GM11168 (cell line): ENCODE results near the gene ATP11C.
"Not testable (repeated sequence)": the region's sequence is repeated elsewhere in the genome, so short reads cannot be mapped to it uniquely, and the experiment has no call there.

Experiments used
- in situ Hi-C: fragments of 300-500 bp; cut with MboI; formaldehyde crosslinking; loops from one replicate; pipeline ENCODE4 v1.12.0; 2022; ENCODE audit warnings: low sequenced_read_pairs; ENCODE audit not compliant: unreplicated experiment

Gene ATP11C

DNA sequence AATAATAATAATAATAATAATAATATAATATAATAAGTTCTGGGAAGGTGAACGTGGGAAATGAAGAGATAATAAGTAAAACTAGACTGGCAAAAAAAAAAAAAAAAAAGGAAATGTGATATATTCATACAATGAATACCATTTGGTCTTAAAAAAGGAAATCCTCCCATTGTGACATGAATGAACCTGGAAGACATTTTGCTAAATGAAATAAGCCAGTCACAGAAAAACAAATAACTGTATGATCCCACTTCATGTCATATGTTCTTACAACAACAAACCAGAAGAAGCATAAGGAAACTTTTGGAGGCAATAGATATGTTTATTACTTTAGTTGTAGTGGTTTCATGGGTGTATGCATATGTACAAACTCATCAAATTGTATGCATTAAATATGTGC, 63.1 kb downstream of the ATP11C start:
- in situ Hi-C loops, result no loop called here

DNA sequence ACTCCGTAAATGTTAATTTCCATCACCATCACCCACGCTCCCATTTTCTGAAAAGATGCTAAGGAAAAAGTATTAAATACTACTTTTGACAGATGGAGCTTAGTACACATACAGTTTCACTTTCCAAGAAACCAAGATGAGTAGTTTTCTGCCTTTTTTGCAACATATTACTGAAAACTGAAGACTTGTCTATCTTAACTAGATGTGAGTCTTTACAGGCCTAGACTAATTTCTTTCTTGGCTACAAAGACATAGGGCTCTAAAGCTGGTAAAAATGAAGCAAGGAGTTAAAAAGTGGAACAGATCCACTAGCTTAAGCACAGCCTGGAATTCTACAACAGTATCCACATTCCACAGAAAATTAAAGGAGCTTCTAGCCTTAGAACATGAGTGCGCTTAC, 68.2 kb downstream of the ATP11C start:
- in situ Hi-C loops, result no loop called here

GRCh38 chrX:139862208-139862607, 70.6 kb downstream of the ATP11C start:
- in situ Hi-C loops, result no loop called here

- in situ Hi-C loops, result not testable (repeated sequence)
Measured at GRCh38 chrX:139856826-139857225, 76.0 kb downstream of the ATP11C start.

DNA sequence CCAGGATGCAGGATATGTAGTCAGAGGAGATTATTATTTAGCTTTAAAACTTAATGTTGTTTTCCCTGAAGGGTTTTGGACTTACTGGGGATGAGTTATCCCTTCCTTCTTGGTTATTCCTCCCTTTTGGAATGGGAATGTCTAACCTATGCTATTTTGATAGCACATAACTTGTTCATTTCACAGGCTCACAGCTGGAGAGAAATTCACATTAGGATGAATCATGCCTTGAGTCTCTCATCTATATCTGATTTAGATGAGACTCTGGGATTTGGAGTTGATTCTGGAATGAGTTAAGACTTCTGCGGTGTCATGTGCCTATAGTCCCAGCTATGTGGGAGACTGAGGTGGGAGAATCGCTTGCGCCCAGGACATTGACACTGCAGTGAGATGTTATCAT, 81.1 kb downstream of the ATP11C start:
- in situ Hi-C loops, result no loop called here

DNA sequence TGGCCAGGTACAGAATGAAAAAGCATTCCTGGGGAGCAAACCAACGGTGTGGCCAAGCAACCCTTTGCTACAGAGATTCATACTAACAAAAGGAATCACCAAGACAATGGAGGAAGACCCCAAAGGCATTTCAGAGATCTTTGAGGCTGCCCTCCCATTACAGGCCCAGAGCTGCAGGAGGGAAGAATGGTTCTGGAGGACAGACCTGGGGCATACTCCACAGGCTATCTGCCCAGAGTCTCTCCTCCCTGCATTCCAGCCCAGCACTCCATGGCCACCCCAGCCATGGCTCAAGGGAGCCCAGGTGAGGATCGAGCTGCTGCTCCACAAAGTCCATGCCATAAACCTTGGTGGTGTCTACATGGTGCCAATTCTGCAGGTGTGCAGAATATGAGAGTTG, 81.9 kb downstream of the ATP11C start:
- in situ Hi-C loops, result no loop called here

DNA sequence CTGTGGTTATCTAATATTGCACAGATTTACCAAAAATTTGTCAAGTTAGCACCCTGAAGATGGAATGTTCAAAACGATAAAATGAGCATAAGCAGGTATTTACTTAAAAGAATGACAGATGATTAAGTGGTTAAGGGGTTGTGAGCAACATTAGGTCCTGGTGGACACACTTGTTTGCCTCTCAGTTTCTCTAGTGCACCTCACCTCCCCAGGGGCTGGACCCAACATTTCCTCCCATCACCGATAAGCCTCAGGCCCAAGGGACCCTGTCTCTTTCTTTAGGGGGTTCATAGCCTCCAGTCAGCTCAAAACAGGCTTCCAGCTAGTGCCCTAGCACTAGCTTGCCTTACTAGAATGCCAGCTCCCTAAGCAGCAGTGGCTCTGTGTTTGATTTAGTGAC, 88.0 kb downstream of the ATP11C start:
- in situ Hi-C loops, result no loop called here

- in situ Hi-C loops, result no loop called here
Measured at GRCh38 chrX:139844163-139844562, 88.7 kb downstream of the ATP11C start.

- in situ Hi-C loops, result no loop called here
Measured at GRCh38 chrX:139842326-139843185, 90.3 kb downstream of the ATP11C start.

GRCh38 chrX:139836335-139836734, 96.5 kb downstream of the ATP11C start:
- in situ Hi-C loops, result not testable (repeated sequence)

- in situ Hi-C loops, result no loop called here
Measured at GRCh38 chrX:139834879-139835278, 98.0 kb downstream of the ATP11C start.

DNA sequence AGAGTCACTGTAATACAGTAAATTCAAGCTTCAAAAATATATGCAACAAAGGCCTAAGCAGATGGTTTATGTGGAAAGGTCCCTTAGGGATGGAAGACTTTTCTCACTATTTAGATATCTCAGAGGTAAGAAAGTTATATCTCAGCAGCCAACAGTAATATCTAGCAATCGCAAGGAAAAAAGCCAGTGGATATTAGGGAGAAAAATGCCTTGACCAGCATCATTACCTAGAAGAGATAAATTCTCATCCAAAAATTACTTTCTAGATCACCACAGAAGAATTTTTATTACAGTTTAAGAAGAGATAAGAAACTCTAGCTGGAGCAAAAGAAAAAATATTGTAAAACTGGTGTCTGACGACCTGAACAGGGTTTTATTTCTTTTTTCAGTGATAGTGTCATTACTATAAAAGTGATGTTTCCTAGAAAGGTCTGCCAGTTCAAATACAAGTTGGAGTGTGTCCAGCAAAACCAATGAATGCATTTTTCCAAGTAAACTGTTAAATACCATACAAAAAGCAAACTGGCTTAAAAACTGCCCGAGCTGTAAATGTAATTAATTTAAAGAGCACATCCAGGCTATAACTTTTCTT, 100.0 kb downstream of the ATP11C start:
- in situ Hi-C loops, result no loop called here

- in situ Hi-C loops, result no loop called here
Measured at GRCh38 chrX:139831675-139832456, 101.0 kb downstream of the ATP11C start.

DNA sequence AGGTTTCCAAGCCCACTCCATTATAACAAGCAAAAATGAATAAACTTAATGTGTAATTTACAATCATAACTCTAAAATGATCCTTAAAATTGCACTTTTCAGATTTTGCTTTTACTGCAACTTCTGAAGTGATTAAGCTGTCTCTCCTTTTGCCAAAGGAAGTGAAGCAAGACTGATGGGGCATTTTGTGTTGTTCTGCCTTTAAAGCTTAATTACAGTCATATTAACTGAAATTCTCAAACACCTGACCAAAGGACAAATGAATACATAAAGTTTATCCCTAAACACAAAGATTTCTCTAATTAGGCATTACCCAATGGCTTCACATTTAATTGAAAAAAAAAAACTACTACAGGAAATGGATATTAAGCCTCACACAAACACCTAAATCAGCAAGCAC, 101.8 kb downstream of the ATP11C start:
- in situ Hi-C loops, result no loop called here

- in situ Hi-C loops, result no loop called here
Measured at GRCh38 chrX:139828830-139829229, 104.0 kb downstream of the ATP11C start.

DNA sequence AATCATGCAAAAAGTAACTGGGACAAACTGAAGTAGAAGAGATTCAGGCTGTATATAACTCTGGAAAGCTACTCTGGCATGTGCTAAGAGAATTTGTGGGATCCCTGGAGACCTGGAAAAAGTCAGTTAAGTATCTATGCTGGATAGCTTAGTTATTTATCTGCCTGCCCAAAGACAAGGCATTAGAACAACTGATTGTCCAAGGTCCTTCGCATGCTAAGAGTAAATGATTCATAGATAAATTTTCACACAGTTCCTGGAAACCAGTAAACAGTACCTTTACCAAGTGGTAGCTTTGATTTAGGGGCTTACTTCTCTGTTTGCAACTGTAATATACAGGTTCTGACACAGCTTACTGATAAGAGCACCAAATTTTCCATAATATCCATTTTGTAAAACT, 104.8 kb downstream of the ATP11C start:
- in situ Hi-C loops, result no loop called here

DNA sequence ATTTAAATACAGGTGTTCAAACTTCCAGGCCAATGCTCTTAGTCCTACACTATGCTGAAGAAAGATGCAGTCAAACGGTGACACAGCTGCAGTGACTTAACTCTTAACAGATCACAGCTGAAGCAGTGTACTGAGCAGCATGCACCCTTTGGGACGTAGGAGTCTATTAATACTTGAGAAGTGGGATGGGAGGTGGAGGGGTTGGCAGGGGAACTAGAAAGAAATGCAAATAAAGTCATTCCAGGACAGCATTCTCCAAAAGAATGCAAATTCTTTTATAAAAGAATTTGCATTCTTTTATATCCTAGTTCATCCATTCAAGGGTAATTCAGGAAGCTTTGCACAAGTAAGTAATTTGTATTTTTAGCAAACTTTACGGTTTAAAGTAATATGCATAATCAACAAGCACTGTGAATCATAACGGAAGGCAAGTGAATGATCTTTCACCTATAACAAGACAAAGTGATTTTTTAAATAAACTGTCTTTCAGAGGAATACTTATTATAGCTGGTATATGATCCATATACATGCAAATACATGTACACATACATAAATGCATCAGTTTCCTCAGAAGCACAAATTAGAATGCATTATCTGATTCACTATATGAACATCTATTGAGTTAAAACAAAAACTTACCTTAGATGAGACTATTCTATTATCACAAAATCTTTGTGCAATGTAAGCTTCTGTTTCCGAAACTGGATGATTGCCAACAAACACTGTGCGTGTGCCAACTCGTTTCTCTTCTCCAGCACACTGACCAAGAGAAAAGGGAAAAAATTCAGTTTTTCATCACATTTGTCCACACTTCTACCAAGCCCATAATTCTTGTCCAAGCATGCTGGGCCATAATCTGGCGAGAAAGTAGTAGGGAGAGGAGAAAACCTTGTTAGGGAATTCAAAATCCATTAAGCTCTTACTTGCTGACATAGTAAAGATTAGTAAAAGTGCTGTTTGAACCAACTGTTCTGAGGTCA, 106.5 kb downstream of the ATP11C start:
- in situ Hi-C loops, result no loop called here

- in situ Hi-C loops, result no loop called here
Measured at GRCh38 chrX:139825618-139826017, 107.2 kb downstream of the ATP11C start.

DNA sequence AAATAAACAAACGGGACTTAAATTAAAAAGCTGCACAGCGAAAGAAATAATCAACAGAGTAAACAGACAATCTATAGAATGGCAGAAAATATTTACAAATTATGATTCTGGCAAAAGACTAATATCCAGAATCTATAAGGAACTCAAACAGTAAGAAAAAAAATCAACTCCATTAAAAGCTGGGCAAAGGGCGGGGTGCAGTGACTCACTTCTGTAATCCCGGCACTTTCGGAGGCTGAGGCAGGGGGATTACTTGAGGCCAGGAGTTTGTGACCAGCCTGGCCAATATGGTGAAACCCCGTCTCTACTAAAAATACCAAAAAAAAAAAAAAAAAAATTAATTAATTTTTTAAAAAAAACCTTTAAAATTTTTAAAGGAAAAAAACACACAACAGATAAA, 109.0 kb downstream of the ATP11C start:
- in situ Hi-C loops, result no loop called here

DNA sequence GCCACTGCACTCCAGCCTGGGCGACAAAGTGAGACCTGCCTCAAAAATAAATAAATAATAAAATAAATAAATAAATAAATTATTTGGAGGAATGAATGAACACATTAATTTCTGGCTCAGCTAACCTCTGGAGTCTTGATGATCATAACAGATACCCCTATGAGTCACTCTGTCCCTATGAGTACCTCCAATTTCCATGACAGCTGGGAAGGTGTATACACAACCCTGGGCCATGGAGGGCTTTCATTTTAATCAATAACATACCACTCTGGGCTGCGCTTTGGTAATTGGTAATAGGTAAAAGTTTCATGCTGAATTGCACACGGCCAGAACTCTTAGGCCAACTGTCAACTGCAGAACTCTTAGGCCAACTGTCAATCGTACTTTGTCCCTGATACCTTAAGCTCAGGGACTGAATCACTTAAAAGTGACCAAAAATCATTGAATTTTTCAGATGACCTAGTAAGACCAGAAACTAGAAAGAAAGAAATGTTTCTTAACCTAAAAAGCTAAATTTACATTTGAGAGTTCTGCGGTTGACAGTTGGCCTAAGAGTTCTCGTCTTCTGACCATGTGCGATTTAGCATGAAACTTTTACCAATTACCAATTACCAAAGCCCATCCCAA, 112.4 kb downstream of the ATP11C start:
- in situ Hi-C loops, result no loop called here
